Esophagus squamous epithelium (tissue), 4 donors: Measurements from ENCODE around the gene TANC1.

Experiments used
- CTCF ChIP-seq, 6 experiments: fragments of 450-650 bp in 4 of 6; fragments of 200-600 bp in 2 of 6; sonication (generic) in 2 of 6; IDR thresholded peaks; one replicate each; pipeline ENCODE4 v1.5.1; 2016 to 2019; ENCODE audit warnings: antibody characterized with exemption in 6 of 6, mild to moderate bottlenecking in 4 of 6, moderate library complexity in 4 of 6
- POLR2A ChIP-seq, 4 donors: fragments of 450-650 bp; IDR thresholded peaks; one replicate each; pipeline ENCODE4 v1.6.1; 2017; ENCODE audit warnings: antibody characterized with exemption in 4 of 4, mild to moderate bottlenecking in 4 of 4, moderate library complexity in 3 of 4

GRCh38 chr2:159088906-159089305 is 120.5 kb downstream of the TANC1 start:
- TF ChIP-seq CTCF (IDR thresholded peaks at IDR 0.05) (no peak), POLR2A (IDR thresholded peaks at IDR 0.05) (no peak)
